ENCODE results near the gene CHCHD3. TPM values are rescaled to one million over a fixed set of nuclear protein-coding genes. Genes with fewer than 3 reads are reported as not detected.

CHCHD3 gene
- total RNA-seq, 2 experiments from 2014 or later = 83.5 to 83.8 TPM

GRCh38 chr7:132855901-132856300, 226.0 kb downstream of the CHCHD3 start:
- Histone ChIP-seq H3K4me3 (ENCODE audit: low read depth, low read length, poor library complexity, severe bottlenecking) (no peak overlapping the region), H4K20me1 (ENCODE audit: insufficient read depth, low read length) (no peaks in the 10 kb centered on the region), H3K4me2 (ENCODE audit: low read length) (no peak overlapping the region), H3K4me1 (ENCODE audit: insufficient read depth, low read length, poor library complexity, severe bottlenecking) (no peaks in the 10 kb centered on the region), H3K36me3 (ENCODE audit: insufficient read depth, low read length) (no peaks in the 10 kb centered on the region), H3K9me3 (ENCODE audit: low read length) (no peaks in the 10 kb centered on the region), H3K27ac (ENCODE audit: low read depth, low read length, poor library complexity, severe bottlenecking) (no peak overlapping the region), H3K9me2 (ENCODE audit: insufficient read depth, low read length) (no peaks in the 10 kb centered on the region), H3K79me2 (ENCODE audit: insufficient read depth, low read depth, low read length) (no peaks in the 10 kb centered on the region), H2AFZ (ENCODE audit: low read length) (no peak overlapping the region)
- POLR2A ChIA-PET = no interaction called here
- TF ChIP-seq EZH2phosphoT487 (IDR thresholded peaks at IDR 0.05; ENCODE audit: borderline replicate concordance, low read depth, low read length) (no peak), CTCF (conservative IDR thresholded peaks at IDR 0.05; ENCODE audit: low read length) (no peak)
- intact Hi-C loops (cut with micrococcal nuclease; ENCODE audit: unreplicated experiment) = no loop called here
- BruUV-seq (replicated peaks) = no TSS peak
- CTCF ChIA-PET (ENCODE audit: unreplicated experiment) = no interaction called here
- no peak for DNase-seq (ENCODE audit: low spot score)

- Histone ChIP-seq H3K9me2 (ENCODE audit: insufficient read depth, low read length) (no peaks in the 10 kb centered on the region), H3K9me3 (ENCODE audit: low read length) (no peaks in the 10 kb centered on the region), H3K4me1 (ENCODE audit: insufficient read depth, low read length, poor library complexity, severe bottlenecking) (no peaks in the 10 kb centered on the region), H3K79me2 (ENCODE audit: insufficient read depth, low read depth, low read length) (no peaks in the 10 kb centered on the region), H3K4me2 (ENCODE audit: low read length) (no peak overlapping the region), H3K36me3 (ENCODE audit: insufficient read depth, low read length) (no peaks in the 10 kb centered on the region), H3K4me3 (ENCODE audit: low read depth, low read length, poor library complexity, severe bottlenecking) (no peak overlapping the region), H2AFZ (ENCODE audit: low read length) (no peak overlapping the region), H3K27ac (ENCODE audit: low read depth, low read length, poor library complexity, severe bottlenecking) (no peak overlapping the region), H4K20me1 (ENCODE audit: insufficient read depth, low read length) (no peaks in the 10 kb centered on the region)
- TF ChIP-seq EZH2phosphoT487 (IDR thresholded peaks at IDR 0.05; ENCODE audit: borderline replicate concordance, low read depth, low read length) (no peak), CTCF (conservative IDR thresholded peaks at IDR 0.05; ENCODE audit: low read length) (no peak)
- DNase-seq (ENCODE audit: low spot score) = no peak
- ChIA-PET CTCF (ENCODE audit: unreplicated experiment) (no interaction called here), POLR2A (interaction anchor here (0.7 kb wide), 1 partner anchor 92 kb away, joined by 4 read pairs; no protein-coding TSS in a partner anchor)
- intact Hi-C loops (cut with micrococcal nuclease; ENCODE audit: unreplicated experiment) = no loop called here
- BruUV-seq (replicated peaks) = no TSS peak
Observed at GRCh38 chr7:132854238-132854637, 227.7 kb downstream of the CHCHD3 start.

- Histone ChIP-seq H3K4me1 (ENCODE audit: insufficient read depth, low read length, poor library complexity, severe bottlenecking) (no peaks in the 10 kb centered on the region), H3K9me3 (ENCODE audit: low read length) (no peaks in the 10 kb centered on the region), H2AFZ (ENCODE audit: low read length) (no peak overlapping the region), H3K79me2 (ENCODE audit: insufficient read depth, low read depth, low read length) (no peaks in the 10 kb centered on the region), H3K9me2 (ENCODE audit: insufficient read depth, low read length) (no peaks in the 10 kb centered on the region), H3K4me3 (ENCODE audit: low read depth, low read length, poor library complexity, severe bottlenecking) (no peak overlapping the region), H3K36me3 (ENCODE audit: insufficient read depth, low read length) (0 out of 2 replicates have a peak, but pooled peaks cover 4% of the 10 kb centered on the region), H4K20me1 (ENCODE audit: insufficient read depth, low read length) (no peaks in the 10 kb centered on the region), H3K4me2 (ENCODE audit: low read length) (no peak overlapping the region), H3K27ac (ENCODE audit: low read depth, low read length, poor library complexity, severe bottlenecking) (no peak overlapping the region)
- ChIA-PET CTCF (ENCODE audit: unreplicated experiment) (no interaction called here), POLR2A (interaction anchor here (0.8 kb wide), 1 partner anchor 17 kb away, joined by 3 read pairs; no protein-coding TSS in a partner anchor)
- no TSS peak for BruUV-seq (replicated peaks)
- no peak for TF ChIP-seq EZH2phosphoT487 (IDR thresholded peaks at IDR 0.05; ENCODE audit: borderline replicate concordance, low read depth, low read length)
- no peak for TF ChIP-seq CTCF (conservative IDR thresholded peaks at IDR 0.05; ENCODE audit: low read length)
- no peak for DNase-seq (ENCODE audit: low spot score)
- intact Hi-C loops (cut with micrococcal nuclease; ENCODE audit: unreplicated experiment) = no loop called here
Observed at GRCh38 chr7:132847376-132847775, 234.5 kb downstream of the CHCHD3 start.
